Lower leg skin (tissue), 3 donors: Measurements from ENCODE around the gene NOSTRIN.

ENCODE experiments used
- POLR2A ChIP-seq, 2 donors: fragments of 450-650 bp; IDR thresholded peaks; one replicate each; pipeline ENCODE4 v1.6.1; 2016 to 2017; ENCODE audit warnings: antibody characterized with exemption in 2 of 2, mild to moderate bottlenecking in 1 of 2, moderate library complexity in 1 of 2
- TF ChIP-seq, protein P1 (sequence below), 3 donors: fragments of 450-650 bp; IDR thresholded peaks; one replicate each; pipeline ENCODE4 v1.5.1; 2016; ENCODE audit warnings: antibody characterized with exemption in 3 of 3, mild to moderate bottlenecking in 3 of 3, moderate library complexity in 2 of 3

DNA sequence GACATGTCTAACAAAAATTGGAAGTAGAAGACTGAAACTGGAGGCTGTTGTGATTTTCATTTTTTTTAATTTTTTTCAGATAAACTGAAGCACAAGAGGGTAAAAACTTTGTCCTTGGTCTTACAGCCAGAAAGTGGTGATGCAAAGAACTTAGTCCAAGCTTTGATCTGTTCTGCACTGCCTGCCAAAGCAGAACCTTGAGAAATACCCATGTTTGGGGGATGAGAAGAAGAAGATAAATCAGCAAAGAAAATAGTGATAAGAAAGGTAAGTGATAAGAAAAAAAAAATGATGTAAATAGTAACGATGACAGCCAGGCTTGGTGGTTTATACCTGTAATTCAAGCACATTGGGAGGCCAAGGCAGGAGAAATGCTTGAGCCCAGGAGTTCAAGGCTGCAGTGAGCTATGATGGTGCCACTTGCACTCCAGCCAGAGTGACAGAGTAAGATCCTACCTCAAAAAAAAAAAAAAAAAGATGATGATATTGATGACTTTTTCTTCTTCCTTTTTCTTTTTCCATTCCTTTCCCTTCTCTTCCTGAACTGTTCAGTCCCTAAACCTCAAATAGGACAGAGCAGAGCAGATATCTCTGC lies 14.6 kb upstream of the NOSTRIN start:
- TF ChIP-seq, protein P1, sequence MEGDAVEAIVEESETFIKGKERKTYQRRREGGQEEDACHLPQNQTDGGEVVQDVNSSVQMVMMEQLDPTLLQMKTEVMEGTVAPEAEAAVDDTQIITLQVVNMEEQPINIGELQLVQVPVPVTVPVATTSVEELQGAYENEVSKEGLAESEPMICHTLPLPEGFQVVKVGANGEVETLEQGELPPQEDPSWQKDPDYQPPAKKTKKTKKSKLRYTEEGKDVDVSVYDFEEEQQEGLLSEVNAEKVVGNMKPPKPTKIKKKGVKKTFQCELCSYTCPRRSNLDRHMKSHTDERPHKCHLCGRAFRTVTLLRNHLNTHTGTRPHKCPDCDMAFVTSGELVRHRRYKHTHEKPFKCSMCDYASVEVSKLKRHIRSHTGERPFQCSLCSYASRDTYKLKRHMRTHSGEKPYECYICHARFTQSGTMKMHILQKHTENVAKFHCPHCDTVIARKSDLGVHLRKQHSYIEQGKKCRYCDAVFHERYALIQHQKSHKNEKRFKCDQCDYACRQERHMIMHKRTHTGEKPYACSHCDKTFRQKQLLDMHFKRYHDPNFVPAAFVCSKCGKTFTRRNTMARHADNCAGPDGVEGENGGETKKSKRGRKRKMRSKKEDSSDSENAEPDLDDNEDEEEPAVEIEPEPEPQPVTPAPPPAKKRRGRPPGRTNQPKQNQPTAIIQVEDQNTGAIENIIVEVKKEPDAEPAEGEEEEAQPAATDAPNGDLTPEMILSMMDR (IDR thresholded peaks at IDR 0.05): no peak
- no peak for TF ChIP-seq POLR2A (IDR thresholded peaks at IDR 0.05)
